Embryonic facial prominence (tissue), 1 donor: Measurements from ENCODE around the gene MYO7A.

ENCODE experiments used
- DNase-seq: peaks from one replicate; pipeline ENCODE4 v3.0.0-alpha.2; 2016; ENCODE audit errors: extremely low spot score

Gene MYO7A

DNA sequence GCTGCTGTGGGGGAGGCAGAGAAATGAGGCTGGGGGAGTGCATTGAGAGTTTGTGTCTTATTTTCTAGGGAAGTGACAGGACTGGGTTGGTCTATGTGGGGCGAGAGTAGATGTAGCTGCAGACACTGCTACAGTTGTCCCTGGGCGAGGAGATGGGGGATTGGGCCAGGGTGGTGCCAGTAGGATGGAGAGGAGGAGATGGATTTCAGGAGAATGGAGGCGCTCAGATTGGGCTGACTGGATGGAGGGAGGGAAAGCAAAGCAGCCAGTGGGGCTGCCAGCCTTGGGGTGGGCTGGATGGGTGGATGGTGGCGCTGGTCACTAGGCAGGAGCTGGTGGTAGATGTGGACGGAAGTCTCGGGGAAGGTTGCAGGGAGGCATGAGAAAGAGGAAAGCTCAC lies 16.1 kb upstream of the MYO7A start:
- no peak for DNase-seq

DNA sequence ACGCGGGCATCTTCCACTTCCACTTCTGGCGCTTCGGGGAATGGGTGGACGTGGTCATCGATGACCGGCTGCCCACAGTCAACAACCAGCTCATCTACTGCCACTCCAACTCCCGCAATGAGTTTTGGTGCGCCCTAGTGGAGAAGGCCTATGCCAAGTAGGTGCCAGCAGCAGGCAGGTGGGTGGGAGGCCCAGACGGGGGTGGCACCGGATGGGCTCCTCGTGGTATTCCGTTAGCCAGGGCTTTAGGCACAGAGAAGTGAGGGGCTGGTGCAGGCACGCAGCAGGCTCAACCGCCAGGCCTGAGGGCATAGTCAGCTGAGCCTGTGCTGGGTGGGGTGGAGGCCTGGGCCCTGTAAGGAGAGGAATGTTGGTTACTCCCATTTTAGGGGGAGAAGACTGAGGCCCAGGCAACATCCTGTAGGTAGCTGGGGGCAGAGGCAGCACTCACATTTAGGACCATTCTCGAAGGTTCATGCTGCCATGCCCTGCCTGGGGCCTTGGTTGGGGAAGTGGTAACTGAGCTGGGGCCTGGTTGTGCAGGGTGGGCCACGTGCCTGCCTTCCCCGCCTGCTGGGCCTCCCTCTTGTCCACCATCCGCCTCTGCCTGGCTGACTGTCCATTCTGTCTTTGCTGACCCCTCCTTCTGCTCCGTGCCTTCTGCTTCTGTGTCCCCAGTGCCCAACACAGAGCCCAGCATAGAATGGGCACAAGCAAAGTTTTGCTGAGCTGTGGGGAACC lies 15.2 kb upstream of the MYO7A start:
- DNase-seq = no peak

- DNase-seq = no peak
Measured at GRCh38 chr11:77113382-77114088, 14.5 kb upstream of the MYO7A start.

GRCh38 chr11:77114089-77114463 lies 14.0 kb upstream of the MYO7A start:
- no peak for DNase-seq

- no peak for DNase-seq
Measured at GRCh38 chr11:77115181-77115611, 12.8 kb upstream of the MYO7A start.

DNA sequence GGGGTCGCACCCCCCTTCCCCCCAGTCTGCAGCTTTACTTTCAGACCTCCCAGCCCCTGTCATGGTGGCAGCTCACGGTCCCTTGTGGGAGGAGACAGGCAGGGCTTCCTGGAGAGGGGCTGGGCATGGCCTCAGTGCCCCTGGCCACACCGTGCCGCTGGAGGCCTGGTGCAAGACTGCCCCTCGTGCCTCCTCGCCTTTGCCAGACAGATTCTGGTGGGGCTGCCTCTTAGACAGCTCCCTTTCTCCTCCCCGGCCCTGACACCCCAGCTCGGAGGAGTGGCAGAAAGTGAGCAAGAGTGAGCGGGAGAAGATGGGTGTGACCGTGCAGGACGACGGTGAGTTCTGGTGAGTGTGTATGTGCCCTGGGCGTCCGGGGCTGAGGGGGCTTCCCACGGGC lies 12.1 kb upstream of the MYO7A start:
- no peak for DNase-seq

- DNase-seq = no peak
Measured at GRCh38 chr11:77117492-77117891, 10.6 kb upstream of the MYO7A start.

GRCh38 chr11:77118086-77118485 lies 10.0 kb upstream of the MYO7A start:
- no peak for DNase-seq

DNA sequence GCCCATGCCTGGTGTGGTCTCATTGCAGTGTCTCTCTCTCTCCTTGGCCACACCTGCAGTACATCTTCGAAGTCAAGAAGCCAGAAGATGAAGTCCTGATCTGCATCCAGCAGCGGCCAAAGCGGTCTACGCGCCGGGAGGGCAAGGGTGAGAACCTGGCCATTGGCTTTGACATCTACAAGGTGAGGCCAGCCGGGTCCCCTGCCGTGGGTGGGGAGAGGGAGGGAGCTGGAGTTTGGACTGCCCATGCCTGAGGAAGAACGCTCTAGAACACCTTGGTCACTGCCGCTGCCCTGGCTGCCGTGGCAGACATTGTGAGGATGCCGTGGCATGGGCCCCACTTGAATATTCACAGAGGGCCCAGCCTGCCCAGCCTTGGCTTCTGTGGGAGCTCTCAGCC lies 9.1 kb upstream of the MYO7A start:
- no peak for DNase-seq

GRCh38 chr11:77119531-77119936 lies 8.5 kb upstream of the MYO7A start:
- no peak for DNase-seq

GRCh38 chr11:77120571-77120970 lies 7.5 kb upstream of the MYO7A start:
- DNase-seq = no peak

DNA sequence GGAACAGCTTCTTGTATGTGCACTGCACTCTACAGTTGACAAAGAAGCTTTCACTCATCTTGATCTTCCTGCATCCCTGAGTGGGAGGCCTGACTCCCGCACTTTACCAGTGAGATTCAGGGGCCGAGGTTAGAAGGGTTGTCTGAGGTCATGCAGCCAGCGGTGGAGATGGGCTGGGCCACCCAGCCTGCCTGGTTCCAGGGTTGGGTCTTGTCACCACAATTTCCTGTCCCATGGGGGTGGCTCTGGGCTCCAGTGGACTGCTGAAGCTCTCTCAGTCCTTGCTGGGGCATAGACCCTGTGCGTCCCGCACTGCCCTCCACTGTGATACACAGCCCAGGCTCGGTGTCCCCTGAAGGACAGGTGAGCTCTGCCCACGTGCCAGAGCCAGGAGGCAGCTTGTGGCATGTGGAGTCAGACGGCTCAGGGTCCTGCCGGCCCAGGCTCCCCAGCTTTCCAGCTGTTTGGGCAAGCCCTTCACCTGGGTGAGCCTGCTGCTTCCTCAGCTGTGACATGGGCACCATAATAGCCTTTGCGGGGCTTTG lies 6.9 kb upstream of the MYO7A start:
- DNase-seq = no peak

DNA sequence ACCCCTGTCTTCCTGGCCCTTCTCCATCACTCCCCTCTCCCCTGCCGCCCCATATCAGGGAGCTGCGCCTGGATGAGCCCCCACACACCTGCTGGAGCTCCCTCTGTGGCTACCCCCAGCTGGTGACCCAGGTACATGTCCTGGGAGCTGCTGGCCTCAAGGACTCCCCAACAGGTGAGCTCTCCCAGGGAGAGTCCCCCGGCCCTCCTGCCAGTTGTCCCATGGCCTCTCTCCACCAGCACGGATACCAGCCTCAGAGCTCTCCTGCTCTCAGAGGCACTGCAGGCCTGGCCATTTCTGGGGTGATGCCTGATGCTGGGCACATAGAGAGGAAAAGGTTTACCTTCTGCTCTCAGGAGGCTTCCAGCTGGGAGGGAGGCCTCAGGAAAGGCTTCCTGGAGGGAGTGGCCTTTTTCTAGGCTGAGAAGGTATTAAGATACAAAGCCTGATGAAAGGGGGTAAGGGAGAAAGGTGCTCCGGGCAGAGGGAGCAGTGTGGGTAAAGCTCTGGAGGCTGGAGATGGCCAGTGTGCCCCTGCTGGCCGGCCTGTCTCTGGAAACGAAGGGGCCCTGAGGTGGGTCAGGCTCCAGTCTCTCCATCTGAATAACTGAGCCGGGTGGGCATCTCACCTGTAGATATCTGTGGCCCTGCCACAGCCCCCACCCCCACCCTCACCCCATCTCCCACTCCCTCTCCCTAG lies 6.0 kb upstream of the MYO7A start:
- no peak for DNase-seq

- DNase-seq = no peak
Measured at GRCh38 chr11:77122576-77123212, 5.4 kb upstream of the MYO7A start.

DNA sequence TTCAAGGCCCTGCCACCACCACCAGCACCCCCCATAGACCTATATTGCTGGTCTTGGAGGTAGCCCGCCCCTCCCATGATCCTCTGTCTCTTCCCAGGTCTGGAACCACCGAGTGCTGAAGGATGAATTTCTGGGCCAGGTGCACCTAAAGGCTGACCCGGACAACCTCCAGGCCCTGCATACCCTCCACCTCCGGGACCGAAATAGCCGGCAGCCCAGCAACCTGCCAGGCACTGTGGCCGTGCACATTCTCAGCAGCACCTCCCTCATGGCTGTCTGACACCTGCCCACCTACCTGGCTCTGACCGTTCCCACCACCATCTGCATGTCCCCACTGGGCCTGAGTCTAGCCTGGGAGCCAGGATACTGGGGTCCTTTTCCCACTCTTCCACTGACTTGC lies 4.5 kb upstream of the MYO7A start:
- DNase-seq = no peak

GRCh38 chr11:77124041-77124440 lies 4.0 kb upstream of the MYO7A start:
- DNase-seq = no peak

- no peak for DNase-seq
Measured at GRCh38 chr11:77124488-77124887, 3.6 kb upstream of the MYO7A start.

GRCh38 chr11:77125191-77125590 lies 2.9 kb upstream of the MYO7A start:
- DNase-seq = no peak

DNA sequence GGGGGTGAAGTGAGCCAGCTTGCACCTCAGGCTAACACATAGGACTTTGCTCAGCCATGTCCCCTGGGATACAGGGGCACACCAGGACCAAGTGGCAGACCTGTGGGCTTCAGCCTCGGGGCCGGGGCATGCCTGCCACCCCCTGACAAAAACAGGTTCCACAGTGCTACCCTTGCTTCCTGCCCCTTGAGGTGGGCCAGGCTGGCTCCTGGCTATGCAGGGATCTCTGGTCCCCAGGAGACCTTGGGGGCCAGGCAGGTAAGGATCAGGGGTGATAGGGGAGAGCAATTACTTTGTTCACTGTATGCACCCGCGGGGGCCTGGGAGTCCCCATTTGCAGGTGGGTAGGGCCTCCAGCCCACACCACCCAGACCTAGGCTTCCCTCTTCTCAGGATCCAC lies 2.4 kb upstream of the MYO7A start:
- DNase-seq = no peak

GRCh38 chr11:77126156-77126775 lies 1.8 kb upstream of the MYO7A start:
- no peak for DNase-seq

GRCh38 chr11:77126861-77127234 lies 1.2 kb upstream of the MYO7A start:
- no peak for DNase-seq
